Heart left ventricle (tissue), 16 donors: ENCODE measurements around the gene DENND4B. TPM values are rescaled to one million over a fixed set of nuclear protein-coding genes. Genes with fewer than 3 reads are reported as not detected.

ENCODE experiments used
- ATAC-seq, 4 donors: fragments of 200-7000 bp; cut with Tn5 transposase; one replicate each; pipeline ENCODE4 v1.9.1; 2020 to 2022; ENCODE audit warnings: moderate library complexity in 4 of 4, mild to moderate bottlenecking in 3 of 4, moderate number of reproducible peaks in 1 of 4
- DNase-seq, 5 donors: peaks; one replicate each; pipeline ENCODE4 v3.0.0-alpha.2; 2020
- H3K27ac ChIP-seq, 12 donors: fragments of 200-600 bp; sonication (generic) in 4 of 12; one replicate each; pipeline versions ENCODE4 v1.5.0 to v1.8.0; 2016 to 2022; ENCODE audit warnings: mild to moderate bottlenecking in 2 of 12
- H3K27me3 ChIP-seq, 9 donors: fragments of 200-600 bp; sonication (generic) in 2 of 9; one replicate each; pipeline versions ENCODE4 v1.5.1 to v1.8.0; 2016 to 2022; ENCODE audit warnings: mild to moderate bottlenecking in 3 of 9
- H3K36me3 ChIP-seq, 9 donors: fragments of 200-600 bp; sonication (generic) in 2 of 9; one replicate each; pipeline versions ENCODE4 v1.5.0 to v1.8.0; 2018 to 2022; ENCODE audit warnings: mild to moderate bottlenecking in 2 of 9
- H3K4me1 ChIP-seq, 12 donors: fragments of 200-600 bp; sonication (generic) in 4 of 12; one replicate each; pipeline versions ENCODE4 v1.5.0 to v1.8.0; 2016 to 2022; ENCODE audit warnings: mild to moderate bottlenecking in 3 of 12
- H3K4me3 ChIP-seq, 12 donors: fragments of 200-600 bp; sonication (generic) in 4 of 12; one replicate each; pipeline versions ENCODE4 v1.5.0 to v1.8.0; 2017 to 2022; ENCODE audit warnings: mild to moderate bottlenecking in 9 of 12, moderate library complexity in 4 of 12
- H3K9me3 ChIP-seq, 12 donors: fragments of 200-600 bp; sonication (generic) in 4 of 12; one replicate each; pipeline versions ENCODE4 v1.5.0 to v1.8.0; 2016 to 2022; ENCODE audit warnings: mild to moderate bottlenecking in 1 of 12
- POLR2A ChIP-seq, 2 donors: fragments of 450-650 bp; IDR thresholded peaks; one replicate each; pipeline ENCODE4 v1.6.1; 2017; ENCODE audit warnings: antibody characterized with exemption in 2 of 2, mild to moderate bottlenecking in 2 of 2, moderate library complexity in 2 of 2
- WGBS, 4 donors: extraction: QIAGEN DNeasy Blood & Tissue Kit in 2 of 4; methylation state at CpG; one replicate each; pipeline versions ENCODE4 v1.1.5 to v1.1.7; 2013 to 2018; 5-methylcytosine and 5-hydroxymethylcytosine counted together
- intact Hi-C, 10 donors: fragments of 100-400 bp; cut with DNase I; formaldehyde crosslinking; loops; one replicate each; pipeline versions ENCODE4 v1.11.1 to v1.14.2; 2022
- polyA plus RNA-seq, 2 donors: library from polyadenylated mRNA; stranded (reverse); fragments of 200-250 nt; gene quantifications; one replicate each; pipeline ENCODE4 v1.2.3, GENCODE V29; 2013
- total RNA-seq, 9 donors: library from RNA; depleted of rRNA in 2 of 9; stranded (reverse); fragments of >200 nt in 2 of 9; fragmentation: NEBNext Ultra II Directional in 3 of 9; extraction: Animal tissue kit (Norgen Biotek cat#: 25700) in 3 of 9; gene quantifications; one replicate each; pipeline versions ENCODE4 v1.1.0 to v1.2.4, GENCODE V29; 2016 to 2023
- TF ChIP-seq, protein P1 (sequence below), 12 donors: fragments of 200-600 bp; sonication (generic) in 4 of 12; IDR thresholded peaks; one replicate each; pipeline versions ENCODE4 v1.5.0 to v1.8.0; 2018 to 2022; ENCODE audit warnings: antibody characterized with exemption in 12 of 12, mild to moderate bottlenecking in 5 of 12
- donor health status: ischemic (EF 13 %, LVEDD 7.1; RV severe dilation, severe dysfunction).
- donor health status: healthy with polysubstance abuse.
- donor health status: DM: no; HTN: yes; CAD: no.
- donor health status: DM: no; HTN: no; CAD: no.
- donor health status: ischemic (EF 25% LVEDD 6.9; RV normal size, moderate dysfunction).
- donor health status: ischemic (EF 25% LVEDD 5.7; RV mildly dilated, moderate dysfunction).
- donor health status: healthy.
- donor health status: DM: yes; HTN: yes; CAD: no.
- donor health status: ischemic (EF 35%, LVEDD 5.7; RV mildly dilated, moderate dysfunction).
- donor health status: nonischemic (EF 11% LVEDD 7.7; RV severe dilation, severe dysfunction).
- donor health status: DM: yes; HTN: yes; CAD: no.
- donor health status: PGD.
- donor health status: ischemic (EF 29% LVEDD 5.4; RV normal size, mild dysfunction).
- donor health status: nonischemic (EF 23%, LVEDD 6.1; RV moderate dilation, normal function).

Gene DENND4B
- total and polyA plus RNA-seq, 11 donors = 30.5 to 60.7 (median 40.8) TPM

DNA sequence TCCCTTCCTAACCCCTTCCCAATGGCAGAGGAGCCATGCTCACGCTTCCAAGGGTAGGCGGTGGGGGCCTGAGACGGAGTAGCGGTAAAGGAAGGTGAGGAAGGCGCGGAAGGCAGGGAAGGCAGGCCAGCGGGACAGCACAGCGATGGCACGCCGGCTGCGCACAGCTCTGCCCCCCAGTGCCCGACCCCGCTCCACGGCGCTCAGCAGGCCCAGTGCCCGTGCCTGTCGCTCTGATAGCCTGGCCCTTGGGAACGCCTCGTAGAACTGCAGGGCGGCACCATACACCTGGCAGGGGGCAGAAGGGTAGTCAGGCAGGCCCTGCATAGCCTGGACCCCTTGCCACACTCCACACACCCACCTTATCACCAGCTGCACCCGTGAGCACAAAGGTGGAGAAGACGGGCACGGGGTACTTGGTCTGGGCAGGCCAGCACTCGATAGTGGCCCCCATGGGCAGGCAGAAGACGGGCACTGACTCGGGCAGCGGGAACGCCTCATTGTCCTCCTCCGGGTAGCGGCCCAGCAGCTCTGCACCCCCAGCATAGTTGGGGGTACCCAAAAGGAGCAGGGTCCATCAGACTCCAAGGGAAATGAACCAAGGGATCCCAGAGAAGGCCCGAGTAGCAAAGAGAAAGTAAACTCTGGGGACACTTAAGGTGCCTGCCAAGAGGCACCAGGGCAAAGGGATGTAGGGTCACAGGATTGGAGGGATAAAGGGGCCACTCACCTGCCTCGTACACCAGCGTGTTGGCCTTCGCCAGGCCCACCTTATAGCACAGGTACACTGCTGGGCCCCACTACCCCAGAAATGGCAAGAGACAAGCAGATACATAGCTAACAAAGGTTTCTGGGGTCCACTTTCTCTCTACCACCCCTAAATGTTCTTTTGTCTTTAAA, 4.4 kb downstream of the DENND4B start:
- intact Hi-C loops = loop anchor here in 4 of 10 donors (2.0 to 10.0 kb wide), 2 partner anchors 15 to 147 kb away; no protein-coding TSS in a partner anchor

DNA sequence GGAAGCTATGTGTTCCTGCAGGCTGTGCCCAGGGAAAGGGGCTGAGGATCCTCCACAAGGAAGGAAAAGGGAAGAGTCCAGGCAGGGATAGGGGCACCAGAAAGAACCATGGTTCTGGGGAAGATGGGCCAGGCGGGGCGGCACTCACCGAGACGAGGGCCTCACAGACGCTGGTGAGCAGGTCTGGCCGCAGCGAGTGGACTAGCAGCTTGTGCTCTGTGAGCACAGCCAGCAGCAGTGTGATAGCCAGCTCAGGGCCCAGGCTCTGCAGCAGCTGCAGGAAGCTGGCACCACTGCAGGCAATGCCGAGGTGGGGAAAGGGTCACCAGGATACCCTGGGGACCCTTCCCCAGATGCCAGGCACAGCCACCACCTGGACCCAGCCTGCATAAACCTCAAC, 5.8 kb downstream of the DENND4B start:
- 86 to 92% (median 91%) methylated on average over 8 of the region's 8 CpGs for WGBS, 4 donors

More for the DNA sequence above, 4.4 kb downstream of the DENND4B start:
- Histone ChIP-seq H3K27ac (peak overlapping the region in 3 of 12 donors; percentile 48 to 100 (median 99)), H3K4me1 (peaks cover 0 to 41% (median 28%) of the 10 kb centered on the region in 12 donors), H3K4me3 (no peak overlapping the region), H3K36me3 (peaks cover 0 to 69% (median 56%) of the 10 kb centered on the region in 9 donors), H3K27me3 (no peaks in the 10 kb centered on the region), H3K9me3 (no peaks in the 10 kb centered on the region)
- ATAC-seq (no peak), DNase-seq (no peak)
- no peak for TF ChIP-seq POLR2A (IDR thresholded peaks at IDR 0.05)
- TF ChIP-seq, protein P1, sequence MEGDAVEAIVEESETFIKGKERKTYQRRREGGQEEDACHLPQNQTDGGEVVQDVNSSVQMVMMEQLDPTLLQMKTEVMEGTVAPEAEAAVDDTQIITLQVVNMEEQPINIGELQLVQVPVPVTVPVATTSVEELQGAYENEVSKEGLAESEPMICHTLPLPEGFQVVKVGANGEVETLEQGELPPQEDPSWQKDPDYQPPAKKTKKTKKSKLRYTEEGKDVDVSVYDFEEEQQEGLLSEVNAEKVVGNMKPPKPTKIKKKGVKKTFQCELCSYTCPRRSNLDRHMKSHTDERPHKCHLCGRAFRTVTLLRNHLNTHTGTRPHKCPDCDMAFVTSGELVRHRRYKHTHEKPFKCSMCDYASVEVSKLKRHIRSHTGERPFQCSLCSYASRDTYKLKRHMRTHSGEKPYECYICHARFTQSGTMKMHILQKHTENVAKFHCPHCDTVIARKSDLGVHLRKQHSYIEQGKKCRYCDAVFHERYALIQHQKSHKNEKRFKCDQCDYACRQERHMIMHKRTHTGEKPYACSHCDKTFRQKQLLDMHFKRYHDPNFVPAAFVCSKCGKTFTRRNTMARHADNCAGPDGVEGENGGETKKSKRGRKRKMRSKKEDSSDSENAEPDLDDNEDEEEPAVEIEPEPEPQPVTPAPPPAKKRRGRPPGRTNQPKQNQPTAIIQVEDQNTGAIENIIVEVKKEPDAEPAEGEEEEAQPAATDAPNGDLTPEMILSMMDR (IDR thresholded peaks at IDR 0.05) = no peak
- 92 to 95% (median 94%) methylated on average over 31 to 34 of the region's 34 CpGs for WGBS, 4 donors

DNA sequence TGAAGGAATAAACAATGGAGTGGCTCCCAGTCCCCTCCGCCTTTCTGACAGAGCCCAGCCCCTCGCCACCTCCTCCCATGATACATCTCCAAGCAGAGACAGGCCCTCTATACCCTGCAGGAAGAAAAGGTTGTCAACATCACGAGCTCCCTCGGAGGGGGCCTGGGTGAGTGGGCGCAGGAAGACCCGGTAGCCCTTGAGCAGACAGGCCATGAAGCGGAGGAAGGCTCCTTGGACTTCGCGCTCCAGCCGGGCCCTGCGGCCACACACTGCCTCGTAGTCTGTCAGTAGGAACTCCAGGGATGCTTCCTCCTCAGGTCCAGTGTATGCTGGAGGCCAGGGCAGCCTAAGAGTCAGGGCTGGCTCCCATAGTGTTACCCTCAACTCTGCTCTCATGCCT, 7.0 kb downstream of the DENND4B start:
- Histone ChIP-seq H3K27me3 (no peaks in the 10 kb centered on the region), H3K27ac (no peak overlapping the region), H3K4me1 (peaks cover 0 to 23% (median 15%) of the 10 kb centered on the region in 12 donors), H3K4me3 (no peak overlapping the region), H3K36me3 (peaks cover 0 to 95% (median 82%) of the 10 kb centered on the region in 9 donors), H3K9me3 (no peaks in the 10 kb centered on the region)
- ATAC-seq (no peak), DNase-seq (no peak)
- 90 to 96% (median 93%) methylated on average over 12 of the region's 12 CpGs for WGBS, 4 donors
- intact Hi-C loops = no loop called here
- TF ChIP-seq POLR2A (IDR thresholded peaks at IDR 0.05) = no peak
- TF ChIP-seq, protein P1 (IDR thresholded peaks at IDR 0.05) = no peak

More for the DNA sequence above, 5.8 kb downstream of the DENND4B start:
- no peaks in the 10 kb centered on the region for H3K9me3 ChIP-seq
- ATAC-seq (no peak), DNase-seq (no peak)
- H3K27me3 ChIP-seq = no peaks in the 10 kb centered on the region
- TF ChIP-seq POLR2A (IDR thresholded peaks at IDR 0.05) = no peak
- TF ChIP-seq, protein P1 (IDR thresholded peaks at IDR 0.05) = no peak
- intact Hi-C loops = loop anchor here in 4 of 10 donors (10.0 kb wide), 1 partner anchor 146 kb away; no protein-coding TSS in a partner anchor
- H3K36me3 ChIP-seq = peaks cover 0 to 82% (median 69%) of the 10 kb centered on the region in 9 donors
- H3K4me1 ChIP-seq = peaks cover 0 to 35% (median 22%) of the 10 kb centered on the region in 12 donors
- no peak overlapping the region for H3K27ac ChIP-seq
- H3K4me3 ChIP-seq = no peak overlapping the region

DNA sequence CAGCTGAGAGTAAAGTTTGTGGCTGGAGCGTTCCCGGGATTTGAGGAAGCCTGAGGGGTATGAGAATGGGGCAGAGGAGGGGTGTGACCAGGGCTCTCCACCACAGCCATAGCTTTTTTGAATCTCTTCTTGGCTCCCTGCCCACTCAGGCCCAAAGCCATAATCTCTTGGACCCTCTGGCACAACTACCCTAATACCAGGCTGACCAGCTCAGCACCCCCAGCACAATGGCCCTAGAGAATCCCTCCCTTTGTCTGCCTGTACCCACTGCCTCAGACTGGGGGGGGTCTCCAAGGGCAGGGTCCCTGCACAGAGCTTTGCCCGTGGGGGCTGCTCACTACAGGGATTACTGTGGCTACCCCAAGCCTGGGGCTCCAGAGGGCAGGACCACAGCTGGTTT, 7.5 kb downstream of the DENND4B start:
- H3K9me3 ChIP-seq = no peaks in the 10 kb centered on the region
- no peak for ATAC-seq
- WGBS, 4 donors = 89 to 96% (median 93%) methylated on average over 3 of the region's 3 CpGs
- TF ChIP-seq, protein P1 (IDR thresholded peaks at IDR 0.05) = no peak
- TF ChIP-seq POLR2A (IDR thresholded peaks at IDR 0.05) = no peak
- H3K4me3 ChIP-seq = no peak overlapping the region
- H3K27me3 ChIP-seq = no peaks in the 10 kb centered on the region
- H3K4me1 ChIP-seq = peaks cover 0 to 18% (median 12%) of the 10 kb centered on the region in 12 donors
- peaks cover 0 to 98% (median 86%) of the 10 kb centered on the region in 9 donors for H3K36me3 ChIP-seq
- no peak for DNase-seq
- intact Hi-C loops = no loop called here
- no peak overlapping the region for H3K27ac ChIP-seq
